Left lung (tissue), 10 donors: ENCODE measurements around the gene KRTAP4-5. TPM values are rescaled to one million over a fixed set of nuclear protein-coding genes. Genes with fewer than 3 reads are reported as not detected.
"Not testable (repeated sequence)": the region's sequence is repeated elsewhere in the genome, so short reads cannot be mapped to it uniquely, and the experiment has no call there.

ENCODE experiments used
- ATAC-seq: fragments of 200-7000 bp; cut with Tn5 transposase; one replicate; pipeline ENCODE4 v1.9.1; 2020; ENCODE audit warnings: moderate library complexity
- DNase-seq, 4 donors: peaks; one replicate each; pipeline ENCODE4 v3.0.0-alpha.2; 2013 to 2020
- H3K27ac ChIP-seq, 2 donors: fragments of 200-600 bp; sonication (generic) in 1 of 2; one replicate each; pipeline versions ENCODE4 v1.5.0 to v1.8.0; 2020 to 2021
- H3K27me3 ChIP-seq, 2 donors: fragments of 200-600 bp; sonication (generic) in 1 of 2; one replicate each; pipeline versions ENCODE4 v1.5.0 to v1.8.0; 2020 to 2021
- H3K36me3 ChIP-seq, 2 donors: fragments of 200-600 bp; sonication (generic) in 1 of 2; one replicate each; pipeline versions ENCODE4 v1.5.0 to v1.8.0; 2020 to 2021
- H3K4me1 ChIP-seq, 2 donors: fragments of 200-600 bp; one replicate each; pipeline ENCODE4 v1.8.0; 2021
- H3K4me3 ChIP-seq, 2 donors: fragments of 200-600 bp; sonication (generic) in 1 of 2; one replicate each; pipeline versions ENCODE4 v1.5.0 to v1.8.0; 2020 to 2021; ENCODE audit warnings: mild to moderate bottlenecking in 1 of 2
- H3K9me3 ChIP-seq, 2 donors: fragments of 200-600 bp; sonication (generic) in 1 of 2; one replicate each; pipeline versions ENCODE4 v1.5.0 to v1.8.0; 2020 to 2021
- intact Hi-C, 2 donors: fragments of 100-400 bp; cut with DNase I; formaldehyde crosslinking; loops; one replicate each; pipeline versions ENCODE4 v1.11.2 to v1.14.2; 2022
- polyA plus RNA-seq, 6 donors: library from polyadenylated mRNA; unstranded; fragments of 120-200 nt; gene quantifications; one replicate each; pipeline ENCODE4 v1.2.1, GENCODE V29; 2013; ENCODE audit not compliant: insufficient read length in 6 of 6
- total RNA-seq, 2 donors: library from RNA; stranded (reverse); fragmentation: NEBNext Ultra II Directional; extraction: Animal tissue kit (Norgen Biotek cat#: 25700); gene quantifications; one replicate each; pipeline ENCODE4 v1.2.1, GENCODE V29; 2021
- TF ChIP-seq, protein P1 (sequence below), 2 donors: fragments of 200-600 bp; sonication (generic) in 1 of 2; IDR thresholded peaks; one replicate each; pipeline versions ENCODE4 v1.5.0 to v1.8.0; 2021; ENCODE audit warnings: antibody characterized with exemption in 2 of 2
- donor health status: DM: no; HTN: yes; CAD: no.
- donor health status: DM: no; HTN: no; CAD: no.

KRTAP4-5 gene
- total and polyA plus RNA-seq, 8 donors: not detected

DNA sequence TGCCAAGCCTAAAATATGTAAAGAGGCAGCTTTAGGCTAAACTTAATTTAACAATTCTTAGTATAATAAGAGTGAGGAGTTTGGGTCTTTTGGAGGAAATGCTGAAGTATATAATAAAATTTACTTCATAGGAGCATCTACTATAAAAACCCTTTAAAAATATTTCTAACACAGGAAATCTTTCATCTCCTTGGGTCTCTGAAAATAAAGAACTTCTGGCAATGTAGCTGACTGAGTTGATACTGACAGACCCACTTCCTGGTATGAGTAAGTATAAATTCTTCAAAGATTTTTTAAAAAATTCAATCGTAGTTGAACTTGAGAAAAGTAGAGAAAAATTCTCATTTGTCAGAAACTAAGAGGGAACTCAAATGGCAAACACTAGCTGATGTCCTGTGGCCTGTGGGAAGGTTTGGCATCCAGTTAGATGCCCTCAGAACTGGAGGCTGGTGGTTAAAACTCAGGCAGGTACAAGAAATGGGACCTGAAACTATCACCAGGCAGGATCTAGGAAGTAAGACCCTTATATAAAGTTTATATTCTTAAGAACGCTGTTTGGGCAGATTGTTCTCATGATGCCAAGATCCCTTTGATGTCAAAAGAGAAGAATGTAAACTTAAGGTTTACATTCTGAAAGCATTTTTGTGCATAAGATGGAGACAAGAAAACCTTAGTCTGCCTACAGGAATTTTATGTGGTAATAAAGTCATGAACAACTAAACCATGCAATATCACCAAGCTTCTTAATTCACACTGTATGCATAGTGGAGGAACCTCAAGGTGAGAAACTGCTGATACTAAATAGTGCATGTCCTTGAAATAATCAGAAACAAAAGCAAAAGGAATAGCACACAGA, 15.5 kb downstream of the KRTAP4-5 start:
- Histone ChIP-seq H3K27ac (no peak overlapping the region), H3K9me3 (peaks cover 0 to under 1% of the 10 kb centered on the region in 2 donors), H3K36me3 (no peaks in the 10 kb centered on the region), H3K27me3 (no peaks in the 10 kb centered on the region), H3K4me3 (no peak overlapping the region), H3K4me1 (no peaks in the 10 kb centered on the region)
- DNase-seq (no peak), ATAC-seq (no peak)
- intact Hi-C loops: no loop called here
- TF ChIP-seq, protein P1, sequence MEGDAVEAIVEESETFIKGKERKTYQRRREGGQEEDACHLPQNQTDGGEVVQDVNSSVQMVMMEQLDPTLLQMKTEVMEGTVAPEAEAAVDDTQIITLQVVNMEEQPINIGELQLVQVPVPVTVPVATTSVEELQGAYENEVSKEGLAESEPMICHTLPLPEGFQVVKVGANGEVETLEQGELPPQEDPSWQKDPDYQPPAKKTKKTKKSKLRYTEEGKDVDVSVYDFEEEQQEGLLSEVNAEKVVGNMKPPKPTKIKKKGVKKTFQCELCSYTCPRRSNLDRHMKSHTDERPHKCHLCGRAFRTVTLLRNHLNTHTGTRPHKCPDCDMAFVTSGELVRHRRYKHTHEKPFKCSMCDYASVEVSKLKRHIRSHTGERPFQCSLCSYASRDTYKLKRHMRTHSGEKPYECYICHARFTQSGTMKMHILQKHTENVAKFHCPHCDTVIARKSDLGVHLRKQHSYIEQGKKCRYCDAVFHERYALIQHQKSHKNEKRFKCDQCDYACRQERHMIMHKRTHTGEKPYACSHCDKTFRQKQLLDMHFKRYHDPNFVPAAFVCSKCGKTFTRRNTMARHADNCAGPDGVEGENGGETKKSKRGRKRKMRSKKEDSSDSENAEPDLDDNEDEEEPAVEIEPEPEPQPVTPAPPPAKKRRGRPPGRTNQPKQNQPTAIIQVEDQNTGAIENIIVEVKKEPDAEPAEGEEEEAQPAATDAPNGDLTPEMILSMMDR (IDR thresholded peaks at IDR 0.05): no peak

DNA sequence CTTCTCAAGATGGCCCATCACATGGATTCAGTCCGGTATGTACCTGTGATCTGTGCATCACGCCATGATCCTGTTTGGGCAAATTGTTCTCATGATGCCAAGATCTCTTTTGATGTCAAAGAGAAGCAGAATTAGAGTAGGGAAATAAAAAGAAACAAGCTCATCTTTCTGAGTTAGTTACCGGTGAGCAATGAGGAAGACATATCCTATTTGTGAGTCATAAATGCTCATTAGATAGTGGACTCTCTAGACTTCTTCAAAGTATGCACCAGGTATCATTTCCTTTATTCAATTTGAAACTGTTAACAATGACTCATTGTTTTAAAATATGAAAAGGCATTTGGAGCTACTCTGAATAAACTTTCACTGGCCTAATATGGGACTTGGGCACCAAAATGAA, 17.6 kb downstream of the KRTAP4-5 start:
- intact Hi-C loops: no loop called here
- TF ChIP-seq, protein P1 (IDR thresholded peaks at IDR 0.05): no peak
- Histone ChIP-seq H3K4me3 (no peak overlapping the region), H3K36me3 (no peaks in the 10 kb centered on the region), H3K27me3 (no peaks in the 10 kb centered on the region), H3K9me3 (no peaks in the 10 kb centered on the region), H3K27ac (no peak overlapping the region), H3K4me1 (no peaks in the 10 kb centered on the region)
- DNase-seq: no peak
- no peak for ATAC-seq

DNA sequence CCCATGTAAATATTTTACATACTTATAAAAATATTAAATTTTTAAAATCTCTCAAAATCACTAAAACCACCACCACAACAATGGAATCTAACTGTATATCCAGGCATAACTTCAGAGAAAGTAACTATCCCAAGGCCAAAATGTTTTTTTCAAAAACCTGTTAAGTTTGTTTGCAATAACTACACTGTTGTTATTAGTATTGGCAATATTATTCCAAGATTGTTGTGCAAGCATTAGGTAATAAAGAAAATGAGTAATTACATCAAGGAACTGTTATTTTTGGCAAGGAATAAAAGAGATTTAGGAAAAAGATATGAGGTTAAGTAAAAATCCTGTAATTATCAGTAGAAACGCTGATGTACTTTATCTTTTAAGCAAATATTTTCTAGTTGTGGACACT, 22.3 kb downstream of the KRTAP4-5 start:
- intact Hi-C loops: no loop called here
- TF ChIP-seq, protein P1 (IDR thresholded peaks at IDR 0.05): no peak
- no peak overlapping the region for H3K27ac ChIP-seq
- DNase-seq (no peak), ATAC-seq (no peak)
- H3K4me3 ChIP-seq: no peak overlapping the region
- H3K4me1 ChIP-seq: no peaks in the 10 kb centered on the region
- H3K9me3 ChIP-seq: no peaks in the 10 kb centered on the region
- peaks cover 0 to 8% of the 10 kb centered on the region in 2 donors for H3K27me3 ChIP-seq
- no peaks in the 10 kb centered on the region for H3K36me3 ChIP-seq

DNA sequence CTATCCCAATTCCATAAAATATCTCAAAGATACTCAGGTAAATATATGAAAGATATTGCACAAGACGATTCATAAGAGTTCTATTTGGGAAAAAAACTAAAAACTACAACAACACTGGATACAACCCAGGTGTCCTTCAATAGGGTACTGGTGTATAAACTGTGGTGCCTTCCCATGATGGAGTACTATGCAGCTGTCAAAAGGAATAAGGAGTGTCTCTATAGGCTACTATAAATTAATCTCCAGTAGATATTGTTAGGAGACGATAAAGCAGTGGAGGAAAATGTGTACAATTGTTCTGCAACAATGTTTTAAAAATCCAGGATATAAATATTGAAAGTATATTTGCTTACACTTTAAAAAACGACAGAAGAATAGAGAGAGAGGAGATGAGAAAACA, 23.2 kb downstream of the KRTAP4-5 start:
- H3K27me3 ChIP-seq: peaks cover 0 to 8% of the 10 kb centered on the region in 2 donors
- DNase-seq: no peak
- no peaks in the 10 kb centered on the region for H3K4me1 ChIP-seq
- H3K4me3 ChIP-seq: no peak overlapping the region
- no peaks in the 10 kb centered on the region for H3K36me3 ChIP-seq
- intact Hi-C loops: no loop called here
- TF ChIP-seq, protein P1 (IDR thresholded peaks at IDR 0.05): no peak
- H3K9me3 ChIP-seq: no peaks in the 10 kb centered on the region
- H3K27ac ChIP-seq: no peak overlapping the region
- ATAC-seq: no peak

DNA sequence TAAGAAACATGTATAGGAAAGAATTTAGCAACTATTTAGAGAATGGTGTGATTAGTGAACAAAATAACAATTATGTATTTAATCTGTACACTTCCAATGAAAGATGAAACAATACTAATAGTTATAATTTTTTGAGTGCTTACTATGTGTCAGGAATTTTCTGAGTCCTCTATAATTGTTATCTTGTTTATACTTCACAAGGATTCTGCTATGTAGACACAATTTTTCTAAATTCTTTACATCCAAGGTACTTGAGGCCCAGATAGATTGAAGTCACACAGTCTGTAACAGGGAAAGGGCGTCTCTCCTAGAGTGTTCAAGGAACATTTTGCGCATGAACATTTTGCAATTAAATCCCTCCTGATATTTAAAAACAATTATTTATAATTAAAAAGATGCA, 24.6 kb downstream of the KRTAP4-5 start:
- H3K4me3 ChIP-seq: no peak overlapping the region
- no peaks in the 10 kb centered on the region for H3K9me3 ChIP-seq
- peaks cover 0 to 8% of the 10 kb centered on the region in 2 donors for H3K27me3 ChIP-seq
- DNase-seq (no peak), ATAC-seq (no peak)
- no peak overlapping the region for H3K27ac ChIP-seq
- H3K4me1 ChIP-seq: no peaks in the 10 kb centered on the region
- TF ChIP-seq, protein P1 (IDR thresholded peaks at IDR 0.05): no peak
- H3K36me3 ChIP-seq: no peaks in the 10 kb centered on the region
- intact Hi-C loops: no loop called here

DNA sequence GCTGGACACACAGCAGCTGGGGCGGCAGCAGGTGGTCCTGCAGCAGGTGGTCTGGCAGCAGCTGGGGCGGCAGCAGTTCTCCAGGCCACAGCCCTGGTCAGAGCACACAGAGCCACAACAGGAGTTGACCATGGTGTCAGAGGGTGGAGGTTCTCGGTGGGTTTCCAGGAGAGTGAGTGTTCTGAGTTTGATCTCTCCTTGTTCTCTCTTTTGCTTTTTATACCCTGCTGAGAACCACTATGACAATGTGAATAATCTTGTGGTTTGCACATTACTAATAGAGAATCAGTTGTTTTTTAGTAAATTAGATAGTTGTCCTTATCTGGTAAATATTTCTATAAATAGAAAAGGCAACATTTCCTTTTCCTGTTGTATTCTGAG, 25.6 kb downstream of the KRTAP4-5 start, which contains the start of gene KRTAP4-12:
TSS of gene KRTAP4-12 (minus strand) at position 192 of the 381 bp plus-strand sequence. CDS start at position 132, 60 bp downstream.
- not testable (repeated sequence) for H3K27ac ChIP-seq

DNA sequence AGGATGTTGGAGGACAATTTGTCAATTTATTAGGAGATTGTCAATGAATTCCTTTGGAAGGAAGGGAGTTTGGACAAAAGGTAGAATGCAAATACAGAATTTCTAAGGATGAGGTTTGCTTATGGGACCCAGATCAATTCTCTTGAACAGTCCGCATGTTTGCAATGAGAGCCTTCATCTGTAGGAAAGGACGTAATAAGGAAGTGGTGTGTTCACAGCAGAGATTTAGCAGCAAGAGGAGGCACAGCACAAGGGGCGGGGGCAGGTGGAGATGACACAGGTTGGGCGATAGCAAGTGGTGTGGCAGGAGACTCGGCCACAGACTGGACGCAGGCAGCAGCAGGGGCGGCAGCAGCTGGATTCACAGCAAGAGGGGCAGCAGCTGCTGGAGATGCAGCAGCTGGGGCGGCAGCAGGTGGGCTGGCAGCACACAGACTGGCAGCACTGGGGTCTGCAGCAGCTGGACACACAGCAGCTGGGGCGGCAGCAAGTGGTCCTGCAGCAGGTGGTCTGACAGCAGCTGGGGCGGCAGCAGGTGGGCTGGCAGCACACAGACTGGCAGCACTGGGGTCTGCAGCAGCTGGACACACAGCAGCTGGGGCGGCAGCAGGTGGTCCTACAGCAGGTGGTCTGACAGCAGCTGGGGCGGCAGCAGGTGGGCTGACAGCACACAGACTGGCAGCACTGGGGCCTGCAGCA, 26.2 kb downstream of the KRTAP4-5 start:
- H3K27me3 ChIP-seq, H3K27ac ChIP-seq, DNase-seq, H3K9me3 ChIP-seq, ATAC-seq, intact Hi-C loops, H3K4me3 ChIP-seq, H3K36me3 ChIP-seq, H3K4me1 ChIP-seq: not testable (repeated sequence)

More for the DNA sequence above, 25.6 kb downstream of the KRTAP4-5 start, which contains the start of gene KRTAP4-12:
- H3K4me3 ChIP-seq, H3K4me1 ChIP-seq, H3K36me3 ChIP-seq, H3K9me3 ChIP-seq, ATAC-seq, intact Hi-C loops, DNase-seq, H3K27me3 ChIP-seq: not testable (repeated sequence)
